HG03280 (cell line): ENCODE data around the gene SLC37A4.
A peak's percentile ranks its signal among the peaks of the same experiment; 100 is the strongest.
"Not testable (repeated sequence)": the region's sequence is repeated elsewhere in the genome, so short reads cannot be mapped to it uniquely, and the experiment has no call there.

Experiments
- ATAC-seq: cut with Tn5 transposase; IDR thresholded peaks from one replicate; pipeline ENCODE4 v1.9.1; 2021; ENCODE audit warnings: mild to moderate bottlenecking, moderate library complexity; ENCODE audit not compliant: unreplicated experiment

Gene SLC37A4

DNA sequence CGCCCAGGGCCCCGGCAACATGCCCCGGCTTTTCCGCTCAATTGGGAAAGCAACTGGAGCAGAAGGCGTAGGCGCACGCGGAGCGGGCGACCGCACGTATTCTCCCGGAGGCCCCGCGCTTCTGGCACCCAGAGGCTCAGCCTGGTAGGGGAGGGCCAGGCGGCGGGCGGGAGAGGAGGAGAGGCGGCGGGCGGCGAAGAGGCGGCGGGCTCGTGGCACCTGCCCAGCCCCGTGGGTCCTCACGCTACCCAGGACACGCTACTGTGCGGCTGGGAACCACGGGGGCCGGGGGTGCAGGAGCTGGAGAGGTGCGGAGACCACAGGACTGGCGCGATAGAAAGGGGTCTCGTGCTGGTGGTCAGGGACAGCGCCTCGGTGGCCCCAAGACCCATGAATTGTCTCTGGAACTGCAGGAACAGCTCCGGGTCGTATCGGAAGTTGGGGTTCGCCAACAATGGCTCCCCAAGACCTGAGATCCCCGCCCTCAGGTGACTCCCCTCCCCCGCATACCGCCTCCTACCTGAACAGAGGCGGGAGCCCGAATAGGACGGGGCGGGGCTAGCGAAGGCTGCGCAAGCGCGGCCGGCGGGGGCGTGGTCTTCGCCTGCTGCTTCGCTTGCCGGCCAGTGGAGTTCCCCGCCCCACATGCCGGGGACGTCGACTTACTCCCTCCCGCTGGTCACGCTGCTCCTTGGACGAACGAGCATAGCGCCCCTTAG, at the start of gene SLC37A4:
TSS of gene SLC37A4 (minus strand) at position 549 of the 719 bp plus-strand sequence.
- peak; percentile 92 for ATAC-seq

DNA sequence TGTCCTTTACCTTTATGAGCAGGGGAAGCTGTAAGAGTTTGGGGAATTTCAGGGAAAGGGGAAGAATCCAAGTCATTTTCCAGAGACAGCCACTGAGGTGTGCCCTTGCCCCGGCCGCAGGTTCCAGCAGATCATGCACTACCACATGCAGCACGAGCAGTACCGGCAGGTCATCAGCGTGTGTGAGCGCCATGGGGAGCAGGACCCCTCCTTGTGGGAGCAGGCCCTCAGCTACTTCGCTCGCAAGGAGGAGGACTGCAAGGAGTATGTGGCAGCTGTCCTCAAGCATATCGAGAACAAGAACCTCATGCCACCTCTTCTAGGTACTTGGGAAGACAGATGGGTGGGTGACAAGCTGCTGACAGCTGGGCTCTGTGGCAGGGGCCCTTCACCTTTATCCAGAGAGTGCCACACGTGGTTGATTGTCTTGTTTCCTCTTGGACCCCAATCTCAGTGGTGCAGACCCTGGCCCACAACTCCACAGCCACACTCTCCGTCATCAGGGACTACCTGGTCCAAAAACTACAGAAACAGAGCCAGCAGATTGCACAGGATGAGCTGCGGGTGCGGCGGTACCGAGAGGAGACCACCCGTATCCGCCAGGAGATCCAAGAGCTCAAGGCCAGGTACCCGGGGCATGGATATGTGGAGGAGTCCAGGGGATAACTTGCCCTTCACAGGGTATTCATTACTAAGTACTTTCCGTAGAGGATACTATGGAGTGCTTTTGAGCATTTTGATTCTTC, 48.2 kb upstream of the SLC37A4 start:
- no peak for ATAC-seq

DNA sequence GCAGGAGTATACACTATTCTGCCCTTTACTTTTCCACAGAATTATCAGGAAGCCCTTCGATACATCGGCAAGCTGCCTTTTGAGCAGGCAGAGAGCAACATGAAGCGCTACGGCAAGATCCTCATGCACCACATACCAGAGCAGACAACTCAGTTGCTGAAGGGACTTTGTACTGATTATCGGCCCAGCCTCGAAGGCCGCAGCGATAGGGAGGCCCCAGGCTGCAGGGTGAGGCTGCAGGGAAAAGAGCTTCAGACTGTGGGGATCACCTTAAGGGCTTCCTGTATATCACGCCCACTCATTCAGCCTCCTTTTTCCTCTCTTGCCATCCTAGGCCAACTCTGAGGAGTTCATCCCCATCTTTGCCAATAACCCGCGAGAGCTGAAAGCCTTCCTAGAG, 47.2 kb upstream of the SLC37A4 start:
- no peak for ATAC-seq

DNA sequence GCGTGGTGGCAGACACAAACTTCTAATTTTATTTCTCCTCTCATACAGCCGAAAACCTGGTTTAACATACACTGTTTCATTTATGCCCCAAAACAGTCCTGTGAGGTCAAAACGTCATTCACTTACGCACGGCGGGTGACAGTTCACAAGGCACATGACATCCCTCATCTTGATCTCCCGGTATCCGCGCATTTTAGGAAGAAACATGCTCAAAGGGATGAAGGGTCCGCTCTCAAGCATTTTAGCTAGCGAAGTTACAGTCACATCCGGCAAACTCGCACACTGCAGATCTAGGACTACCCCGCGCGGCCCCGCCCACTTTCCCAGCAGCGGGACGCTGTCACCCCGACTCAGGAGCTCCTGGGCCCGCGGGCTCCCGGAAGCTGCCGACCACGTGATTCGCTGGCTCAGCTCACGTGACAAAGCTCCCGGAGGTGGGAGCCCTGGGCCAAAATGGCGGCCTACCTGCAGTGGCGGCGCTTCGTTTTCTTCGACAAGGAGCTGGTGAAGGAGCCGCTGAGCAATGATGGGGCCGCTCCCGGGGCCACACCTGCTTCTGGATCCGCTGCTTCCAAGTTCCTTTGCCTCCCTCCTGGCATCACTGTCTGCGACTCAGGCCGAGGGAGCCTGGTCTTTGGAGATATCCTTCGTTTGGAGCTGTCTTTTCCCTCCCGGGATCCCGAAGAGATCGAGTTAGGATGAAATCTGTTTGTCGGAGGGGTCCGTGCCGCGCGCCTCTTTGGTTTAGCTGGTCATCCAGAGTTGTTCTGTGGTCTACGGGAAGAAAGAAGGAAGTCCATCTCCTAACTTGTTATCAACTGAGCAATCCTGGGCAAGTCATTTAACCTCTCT, 36.9 kb upstream of the SLC37A4 start, which contains the start of gene VPS11:
TSS of gene VPS11 (plus strand) at position 448 of the 852 bp plus-strand sequence. CDS start at position 454, 6 bp downstream.
- ATAC-seq, result peak; percentile 94

DNA sequence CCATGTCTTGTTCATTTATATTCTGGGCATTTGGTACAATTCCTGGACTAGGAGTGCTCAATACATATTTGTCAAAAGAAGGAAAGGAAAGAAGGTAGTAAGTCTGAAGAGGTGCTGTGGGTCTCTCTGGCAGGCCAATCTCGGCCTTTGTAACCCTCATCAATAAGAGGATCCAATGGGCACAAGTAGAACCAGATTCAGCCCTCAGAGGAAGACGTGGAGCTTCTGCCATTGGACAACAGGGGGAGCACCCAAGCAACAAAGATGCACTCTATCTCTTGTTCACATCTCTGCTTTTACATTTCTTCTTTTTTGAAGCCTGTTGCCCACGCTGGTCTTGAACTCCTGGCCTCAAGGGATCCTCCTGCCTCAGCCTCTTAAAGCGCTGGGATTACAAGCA, 34.7 kb upstream of the SLC37A4 start:
- no peak for ATAC-seq

DNA sequence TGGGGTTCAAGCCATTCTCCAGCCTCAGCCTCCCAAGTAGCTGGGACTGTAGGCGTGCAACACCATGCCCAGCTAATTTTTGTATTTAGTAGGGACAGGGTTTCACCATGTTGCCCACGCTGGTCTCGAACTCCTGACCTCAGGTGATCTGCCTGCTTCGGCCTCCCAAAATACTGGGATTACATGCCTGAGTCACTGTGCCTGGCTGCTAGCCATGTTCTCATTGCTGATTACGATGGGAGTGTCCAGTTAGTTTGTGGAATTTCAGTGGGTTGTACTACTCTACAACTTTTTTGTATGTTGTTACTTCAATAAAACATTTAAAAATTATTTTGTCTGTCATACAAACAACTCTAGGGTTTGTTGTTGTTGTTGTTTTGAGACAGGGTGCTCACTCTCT, 32.1 kb upstream of the SLC37A4 start:
- no peak for ATAC-seq

DNA sequence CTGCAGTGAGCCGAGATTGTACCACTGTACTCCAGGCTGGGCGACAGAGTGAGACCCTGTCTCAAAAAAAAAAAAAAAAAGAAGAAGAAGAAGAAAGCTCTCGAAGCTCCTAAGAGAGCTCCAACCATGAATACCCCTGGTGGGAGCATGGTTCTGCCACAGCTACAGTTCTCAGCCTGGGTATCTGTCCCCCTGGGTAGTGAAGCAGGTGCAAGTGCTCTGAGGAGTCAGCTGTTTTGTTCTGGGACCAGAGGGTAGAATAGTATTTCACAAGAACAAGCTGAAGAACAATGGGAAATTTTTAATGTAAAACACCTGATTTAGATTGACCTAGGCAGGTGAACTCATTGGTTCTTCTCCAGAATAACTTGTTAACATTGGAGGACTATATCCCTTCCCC, 30.6 kb upstream of the SLC37A4 start:
- ATAC-seq, result no peak

DNA sequence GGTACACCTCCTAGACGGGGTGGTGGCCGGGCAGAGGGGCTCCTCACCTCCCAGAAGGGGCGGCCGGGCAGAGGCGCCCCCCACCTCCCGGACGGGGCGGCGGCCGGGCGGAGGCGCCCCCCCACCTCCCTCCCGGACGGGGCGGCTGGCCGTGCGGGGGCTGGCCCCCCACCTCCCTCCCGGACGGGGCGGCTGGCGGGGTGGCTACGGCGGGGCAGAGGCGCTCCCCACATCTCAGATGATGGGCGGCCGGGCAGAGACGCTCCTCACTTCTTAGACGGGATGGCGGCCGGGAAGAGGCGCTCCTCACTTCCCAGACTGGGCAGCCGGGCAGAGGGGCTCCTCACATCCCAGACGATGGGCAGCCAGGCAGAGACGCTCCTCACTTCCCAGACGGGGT, 28.5 kb upstream of the SLC37A4 start:
- not testable (repeated sequence) for ATAC-seq

DNA sequence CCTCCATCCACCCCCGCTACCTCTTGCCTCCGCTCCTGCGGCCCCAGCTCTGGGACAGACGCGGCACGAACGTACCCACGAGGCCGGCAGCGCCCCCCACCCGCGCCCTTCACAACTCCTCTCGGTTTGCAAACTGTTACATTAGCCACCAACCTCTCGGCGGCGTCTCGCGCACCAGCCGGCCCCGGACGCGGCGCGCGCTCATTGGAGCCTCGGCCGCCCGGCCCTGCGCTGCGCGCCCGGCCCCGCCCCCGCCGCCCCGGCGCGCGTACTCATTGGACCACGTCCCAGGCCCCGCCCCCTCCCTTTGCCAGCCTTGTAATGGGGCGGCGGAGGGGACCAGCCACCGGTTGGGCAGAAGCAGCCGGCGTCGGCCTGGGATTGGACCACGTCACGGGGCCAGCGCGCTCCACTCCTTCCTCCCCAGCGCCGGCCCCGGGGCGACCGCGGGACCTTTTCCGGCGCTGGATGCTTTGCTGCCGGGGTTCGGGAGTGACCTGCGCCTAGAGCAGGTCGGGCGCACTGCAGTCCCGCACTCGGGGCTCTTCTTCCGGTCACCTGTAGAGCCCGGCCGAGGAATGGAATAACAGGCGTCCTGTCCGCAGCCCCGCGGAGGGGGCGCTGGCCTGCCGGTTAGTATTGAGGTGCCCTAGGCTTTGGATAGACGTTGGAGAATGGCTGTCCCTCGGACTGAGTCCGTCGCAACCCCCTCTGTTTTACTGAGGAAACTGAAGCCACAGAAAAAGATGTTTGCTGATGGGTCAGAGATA, 26.5 kb upstream of the SLC37A4 start, which contains the start of gene HYOU1:
TSS of gene HYOU1 (minus strand) at position 206 of the 770 bp plus-strand sequence. CDS start 1,045 bp downstream, outside the sequence.
- peak; percentile 90 for ATAC-seq

DNA sequence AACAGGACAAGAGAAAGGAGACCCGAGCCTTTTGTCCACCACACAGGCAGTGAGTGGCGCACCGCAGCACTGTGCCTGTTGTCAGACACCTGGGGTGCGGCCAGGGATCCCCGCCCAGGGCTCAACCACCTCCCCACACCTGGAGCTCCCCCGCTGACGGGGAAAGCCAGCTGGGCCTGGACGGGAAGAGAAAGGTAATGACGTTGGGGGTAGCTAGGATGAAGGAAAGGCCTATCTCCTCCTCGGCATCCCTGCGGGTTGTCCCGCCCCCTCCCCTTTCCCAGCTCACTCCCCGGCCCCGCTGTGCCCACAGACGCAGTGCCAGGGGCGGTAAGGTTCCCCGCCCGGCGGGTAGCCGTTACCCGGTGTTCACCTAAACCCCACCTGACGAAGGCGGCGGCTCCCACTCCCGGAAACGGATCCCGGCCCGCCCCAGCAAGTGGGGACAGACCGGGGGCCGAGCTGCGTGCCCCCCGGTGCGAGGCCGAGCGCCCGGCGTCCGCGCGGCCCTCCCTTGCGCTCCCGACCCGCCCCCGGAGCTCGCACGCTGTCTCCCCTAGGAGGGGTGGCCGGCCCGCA, 25.8 kb upstream of the SLC37A4 start:
- peak; percentile 5 for ATAC-seq

DNA sequence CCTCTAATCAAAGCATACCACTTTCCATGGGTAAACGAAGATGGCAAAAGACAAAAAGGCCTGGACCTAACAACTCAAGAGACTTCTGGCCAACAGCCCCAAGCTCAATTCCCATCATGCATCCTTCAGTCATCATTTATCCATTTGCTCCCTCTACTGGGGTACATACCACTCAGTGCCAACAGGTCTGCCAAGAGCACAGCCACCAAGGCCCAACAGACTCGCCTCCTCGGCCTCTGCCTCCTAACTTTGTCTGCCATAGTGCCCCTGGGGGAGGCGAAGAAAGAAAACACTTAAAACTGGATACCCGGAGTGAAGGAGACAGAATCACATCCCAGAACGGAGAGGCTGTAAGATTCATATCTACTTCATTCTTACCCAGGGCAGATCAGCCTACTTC, 25.2 kb upstream of the SLC37A4 start:
- ATAC-seq, result no peak

DNA sequence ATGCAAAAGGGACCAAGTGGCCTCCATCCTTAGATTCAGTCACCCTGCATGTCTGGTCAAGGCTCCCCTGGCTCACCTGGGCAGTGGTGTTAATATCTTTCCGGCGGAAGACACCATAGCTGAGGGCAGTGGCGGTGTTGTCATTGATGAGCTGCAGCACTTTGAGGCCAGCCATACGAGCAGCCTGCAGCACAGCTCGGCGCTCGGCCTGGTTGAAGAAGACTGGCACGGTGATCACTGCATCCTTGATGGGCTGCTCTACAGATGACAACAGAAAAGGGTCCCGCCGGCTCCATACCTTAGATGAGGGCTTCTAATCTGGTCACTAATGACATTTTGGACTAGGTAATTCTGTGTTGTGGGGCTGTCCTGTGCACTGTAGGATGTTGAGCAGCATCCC, 23.7 kb upstream of the SLC37A4 start:
- no peak for ATAC-seq

DNA sequence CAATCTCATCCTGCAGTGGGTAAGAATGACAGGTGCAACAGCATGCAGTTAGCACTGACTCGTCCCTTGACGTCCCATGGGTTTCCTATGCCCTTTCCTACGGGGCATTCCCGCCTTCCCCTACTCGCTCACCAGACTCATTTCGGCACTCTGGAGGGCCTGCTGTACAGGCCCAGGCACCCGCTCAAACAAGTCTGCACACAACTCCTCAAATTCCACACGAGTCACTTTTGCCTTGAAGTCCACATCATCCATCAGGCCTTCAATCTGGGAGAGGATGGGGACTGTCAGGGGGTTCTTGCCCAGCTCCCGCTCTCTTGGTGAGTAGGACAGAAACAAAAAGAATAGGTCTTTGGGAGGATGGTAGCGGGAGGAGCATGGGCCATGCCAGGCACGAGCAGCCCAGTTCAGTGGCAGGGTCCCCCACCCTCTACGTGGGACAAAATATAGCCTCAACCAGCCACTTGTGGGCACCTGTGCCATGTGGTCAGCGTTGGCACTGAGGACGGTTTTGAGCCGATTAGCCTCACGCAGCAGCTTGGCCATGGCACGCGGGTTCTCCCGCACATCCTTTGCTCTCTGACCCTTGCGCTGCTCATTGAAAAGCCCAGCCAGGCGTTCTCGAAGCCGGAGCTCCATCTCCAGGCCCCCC, 21.6 kb upstream of the SLC37A4 start:
- no peak for ATAC-seq

DNA sequence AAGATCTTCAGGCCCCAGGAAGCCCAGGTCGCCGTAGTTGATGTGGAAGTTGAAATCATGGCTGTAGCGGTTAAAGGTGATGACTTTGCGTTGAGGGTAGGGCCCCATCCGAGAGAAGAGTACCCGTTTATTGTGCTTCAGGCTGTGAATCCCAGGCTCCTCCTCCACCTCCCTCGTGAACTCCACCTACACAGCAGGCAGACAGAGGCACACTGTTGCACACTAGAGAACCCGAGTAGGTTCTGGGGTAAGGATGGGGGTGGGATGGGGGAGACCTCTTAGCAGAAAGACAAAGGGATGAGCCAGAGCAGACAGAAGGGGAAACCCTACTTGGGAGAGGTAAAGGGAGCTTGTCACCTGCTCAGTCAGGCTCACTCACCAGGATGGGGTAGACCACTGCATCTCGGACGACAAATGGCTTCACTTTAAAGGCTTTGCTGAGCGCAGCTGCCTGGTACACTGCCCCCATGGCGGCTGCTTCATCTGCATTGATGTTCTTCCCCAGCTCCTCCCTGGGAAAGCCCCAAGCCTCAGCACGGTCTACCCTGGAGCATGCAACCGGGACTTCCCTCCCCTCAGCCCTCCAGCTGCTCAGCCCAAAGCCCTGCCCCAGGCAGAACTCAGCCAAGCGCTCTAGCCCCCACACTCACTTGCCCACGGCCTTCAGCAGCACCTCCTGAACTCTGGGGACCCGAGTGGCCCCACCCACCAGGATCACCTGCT, 20.9 kb upstream of the SLC37A4 start:
- ATAC-seq, result no peak

DNA sequence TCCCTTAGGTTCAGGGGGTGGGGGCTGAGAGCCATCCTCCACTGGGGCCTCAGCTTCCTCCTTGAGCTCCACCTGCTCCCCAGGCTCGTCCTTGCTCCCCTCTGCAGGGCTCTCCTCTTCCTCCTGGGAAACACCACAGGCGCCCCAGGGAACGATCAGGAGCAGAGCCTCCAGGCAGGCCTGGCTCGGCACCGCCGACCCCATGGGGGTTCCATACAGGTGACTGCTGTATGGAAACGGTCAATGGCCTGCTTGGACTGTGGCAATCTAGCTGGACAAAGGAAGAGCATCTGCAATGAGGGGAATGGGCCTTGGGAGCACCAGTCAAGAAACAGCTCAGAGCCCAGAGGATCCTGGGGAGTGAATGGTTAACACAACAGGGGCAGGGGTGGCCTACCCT, 18.4 kb upstream of the SLC37A4 start:
- ATAC-seq, result no peak

DNA sequence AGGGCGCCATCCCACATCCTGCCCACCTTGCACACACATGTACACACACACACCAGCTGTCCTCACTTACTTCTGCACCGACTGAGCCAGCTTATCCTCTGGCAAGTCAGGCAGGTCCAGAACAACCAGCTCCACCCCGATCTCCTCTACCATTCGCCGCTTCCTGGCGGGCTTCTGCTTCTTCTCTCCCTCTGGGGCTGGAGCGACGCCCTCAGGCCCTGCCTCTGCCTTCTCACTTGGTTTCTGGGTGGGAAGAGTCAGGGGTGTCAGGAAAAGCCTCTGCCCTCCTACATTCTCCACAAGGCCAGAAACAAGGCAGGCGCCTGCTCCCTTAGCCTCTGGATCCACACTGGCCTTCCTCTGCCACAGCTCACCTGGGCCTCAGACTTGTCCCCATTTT, 18.0 kb upstream of the SLC37A4 start:
- no peak for ATAC-seq

DNA sequence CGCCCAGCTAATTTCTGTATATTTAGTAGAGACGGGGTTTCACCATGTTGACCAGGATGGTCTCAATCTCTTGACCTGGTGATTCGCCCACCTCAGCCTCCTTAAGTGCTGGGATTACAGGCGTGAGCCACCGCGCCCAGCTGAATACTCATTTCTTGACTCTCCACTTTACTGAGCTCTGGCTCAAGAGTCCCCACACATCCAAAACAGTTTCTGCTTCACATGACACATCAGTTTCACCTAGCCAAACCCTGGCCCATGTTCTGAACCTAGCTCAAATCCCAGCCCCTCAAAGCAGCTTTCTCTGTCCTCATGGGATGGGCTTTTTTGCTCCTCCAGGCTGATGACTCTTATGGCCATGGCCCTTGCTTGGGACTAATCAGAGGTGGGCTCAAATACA, 16.5 kb upstream of the SLC37A4 start:
- ATAC-seq, result no peak

DNA sequence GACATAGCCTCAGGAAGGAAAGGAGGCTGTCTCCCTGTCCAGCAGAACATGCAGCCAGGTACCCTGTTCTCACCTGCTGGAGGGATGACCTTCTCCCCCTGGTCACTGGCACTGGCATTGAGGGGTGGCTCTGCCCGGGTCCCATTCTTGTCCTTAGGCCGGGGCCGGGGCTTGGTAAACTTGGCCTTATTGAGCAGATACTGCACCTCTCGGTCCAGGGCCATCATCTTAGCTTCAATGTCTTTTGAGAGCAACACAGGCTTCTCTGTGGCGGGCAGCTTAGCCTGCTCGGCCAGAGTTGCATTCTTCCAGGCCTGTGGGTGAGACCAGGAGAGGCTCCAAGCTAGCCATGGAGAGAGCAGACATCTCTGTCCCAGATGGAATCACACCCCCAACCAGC, 15.8 kb upstream of the SLC37A4 start:
- no peak for ATAC-seq

DNA sequence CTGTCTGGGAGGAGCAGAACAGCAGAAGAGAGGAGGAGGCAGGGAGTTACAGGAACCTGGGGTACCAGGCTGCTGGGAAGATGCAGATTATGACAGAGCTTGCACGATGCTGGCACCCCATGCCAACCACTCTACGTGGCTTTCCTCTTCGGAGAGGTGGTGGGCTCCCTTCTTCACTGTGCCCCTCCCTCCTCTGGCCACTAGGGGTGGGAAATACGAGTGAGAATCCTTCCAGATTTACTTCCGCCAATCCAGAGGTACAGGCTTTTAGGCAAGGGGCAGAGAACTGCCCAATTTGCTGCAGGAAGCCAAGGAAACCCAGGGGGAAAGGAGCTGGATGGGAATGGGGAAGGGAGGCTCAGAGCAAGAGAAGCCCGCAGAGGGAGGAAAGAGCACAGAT, 14.0 kb upstream of the SLC37A4 start:
- no peak for ATAC-seq
